AG09319 (cell line): Measurements from ENCODE around the gene LOC101059915.
A peak's percentile ranks its signal among the peaks of the same experiment; 100 is the strongest.
"Not testable (repeated sequence)": the region's sequence is repeated elsewhere in the genome, so short reads cannot be mapped to it uniquely, and the experiment has no call there.

ENCODE experiments used
- DNase-seq: peaks from one replicate; pipeline ENCODE4 v3.0.0-alpha.2; 2010; ENCODE audit warnings: low read depth; ENCODE audit errors: extremely low read depth
- CTCF ChIP-seq: IDR thresholded peaks from 2 replicates; pipeline ENCODE4 v1.5.1; 2011; ENCODE audit warnings: low read depth, mild to moderate bottlenecking, inconsistent platforms, low read length, moderate library complexity

The LOC101059915 gene

GRCh38 chrX:71640002-71640401 is 27.3 kb upstream of the LOC101059915 start:
- TF ChIP-seq CTCF: no peak
- no peak for DNase-seq

GRCh38 chrX:71644406-71644805 is 22.9 kb upstream of the LOC101059915 start:
- not testable (repeated sequence) for DNase-seq

- TF ChIP-seq CTCF: no peak
Measured at GRCh38 chrX:71650333-71650969, 16.9 kb upstream of the LOC101059915 start.

GRCh38 chrX:71652405-71652804 is 14.9 kb upstream of the LOC101059915 start:
- TF ChIP-seq CTCF: peak; percentile 60
- peak; percentile 30 for DNase-seq

More at GRCh38 chrX:71650333-71650969, 16.9 kb upstream of the LOC101059915 start:
- DNase-seq: no peak

- TF ChIP-seq CTCF: no peak
- no peak for DNase-seq
Measured at GRCh38 chrX:71653344-71653743, 14.0 kb upstream of the LOC101059915 start.

GRCh38 chrX:71657267-71657666 is 10.1 kb upstream of the LOC101059915 start:
- DNase-seq: no peak
- TF ChIP-seq CTCF: no peak

- no peak for TF ChIP-seq CTCF
- DNase-seq: no peak
Measured at GRCh38 chrX:71659342-71659741, 8.0 kb upstream of the LOC101059915 start.

- TF ChIP-seq CTCF: no peak
- DNase-seq: no peak
Measured at GRCh38 chrX:71659959-71660358, 7.4 kb upstream of the LOC101059915 start.
